ENCODE results near the gene NEURL1.
A peak's percentile ranks its signal among the peaks of the same experiment; 100 is the strongest.
"Not testable (repeated sequence)": the region's sequence is repeated elsewhere in the genome, so short reads cannot be mapped to it uniquely, and the experiment has no call there.

The NEURL1 gene

DNA sequence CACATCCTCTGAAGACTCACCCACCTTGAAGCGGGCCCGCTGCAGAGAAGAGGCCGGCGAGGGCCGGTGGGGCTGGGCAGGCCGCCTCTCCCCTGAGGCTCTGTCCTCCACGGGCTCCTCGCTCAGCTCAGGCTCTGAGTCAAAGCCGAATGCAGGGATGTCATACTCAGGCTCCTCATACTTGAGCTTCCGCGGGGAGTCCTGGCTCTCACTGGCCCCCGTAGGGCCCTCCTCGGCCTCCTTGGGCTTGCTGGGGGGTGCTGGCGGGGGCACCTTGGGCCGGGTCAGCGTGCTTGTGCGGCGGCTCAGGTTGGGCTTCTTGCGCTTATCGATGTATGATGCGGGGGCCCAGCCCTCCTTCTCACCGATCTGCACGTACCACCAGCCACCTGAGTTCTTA lies 109.9 kb downstream of the NEURL1 start:
- no peak for DNase-seq
- no peak overlapping the region for H3K27ac ChIP-seq
- H3K36me3 ChIP-seq (replicated peaks) = peaks cover 17% of the 10 kb centered on the region
- no peak overlapping the region for H3K4me3 ChIP-seq (ENCODE audit: low read depth, low read length)
- TF ChIP-seq CTCF (IDR thresholded peaks at IDR 0.05; ENCODE audit: low read depth, low read length, missing control alignments) = no peak
- in situ Hi-C loops (cut with HindIII; ENCODE audit: low pct_ligation_motif_present, low sequenced_read_pairs) = no loop called here
- no peaks in the 10 kb centered on the region for H3K27me3 ChIP-seq (replicated peaks)

DNA sequence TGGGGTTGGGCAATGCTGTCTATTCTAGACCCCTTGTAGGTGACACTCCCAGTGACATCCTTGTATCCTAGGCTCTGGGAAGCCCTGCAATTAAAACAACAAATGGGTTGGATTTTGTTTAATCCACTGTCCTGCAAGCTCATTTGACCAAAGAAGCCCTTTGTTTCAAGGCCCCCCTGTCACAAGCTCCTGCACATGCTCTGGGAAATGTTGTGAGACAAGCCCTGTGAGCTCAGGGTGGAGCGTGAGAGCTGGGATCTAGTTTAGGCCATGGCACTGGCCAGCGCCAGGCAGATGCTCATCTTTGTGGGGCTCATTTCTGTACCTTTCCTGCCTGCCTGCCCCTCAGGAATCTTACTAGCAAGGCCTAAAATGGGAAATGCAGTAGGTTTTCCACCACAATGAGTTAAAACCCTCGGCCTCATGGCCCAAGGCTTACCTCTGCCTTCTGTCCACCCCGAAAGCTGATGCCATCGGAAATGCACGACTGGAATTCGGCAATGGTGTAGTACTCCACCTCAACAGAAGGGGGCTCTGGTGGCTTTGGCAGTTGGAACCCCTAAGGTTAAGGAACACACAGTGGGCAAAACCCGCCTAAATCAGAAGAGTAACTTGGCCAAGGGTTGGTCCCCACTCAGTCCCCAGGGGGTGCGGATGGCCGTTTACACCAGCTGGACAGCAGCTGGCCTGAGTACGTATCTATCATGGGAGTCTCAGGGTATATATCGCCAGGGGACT lies 112.0 kb downstream of the NEURL1 start:
- Histone ChIP-seq H3K27ac (no peak overlapping the region), H3K27me3 (replicated peaks) (no peaks in the 10 kb centered on the region), H3K36me3 (replicated peaks) (peaks cover 17% of the 10 kb centered on the region), H3K4me3 (ENCODE audit: low read depth, low read length) (no peak overlapping the region)
- peak; percentile 89 for TF ChIP-seq CTCF (IDR thresholded peaks at IDR 0.05; ENCODE audit: low read depth, low read length, missing control alignments)
- peak; percentile 60 for DNase-seq
- in situ Hi-C loops (cut with HindIII; ENCODE audit: low pct_ligation_motif_present, low sequenced_read_pairs) = no loop called here

- in situ Hi-C loops (cut with HindIII; ENCODE audit: low pct_ligation_motif_present, low sequenced_read_pairs); H3K27me3 ChIP-seq (replicated peaks); H3K27ac ChIP-seq; H3K4me3 ChIP-seq (ENCODE audit: low read depth, low read length); DNase-seq: not testable (repeated sequence)
- peaks cover 19% of the 10 kb centered on the region for H3K36me3 ChIP-seq (replicated peaks)
These were observed 112.6 kb downstream of the NEURL1 start for GRCh38 chr10:103606097-103606438.

DNA sequence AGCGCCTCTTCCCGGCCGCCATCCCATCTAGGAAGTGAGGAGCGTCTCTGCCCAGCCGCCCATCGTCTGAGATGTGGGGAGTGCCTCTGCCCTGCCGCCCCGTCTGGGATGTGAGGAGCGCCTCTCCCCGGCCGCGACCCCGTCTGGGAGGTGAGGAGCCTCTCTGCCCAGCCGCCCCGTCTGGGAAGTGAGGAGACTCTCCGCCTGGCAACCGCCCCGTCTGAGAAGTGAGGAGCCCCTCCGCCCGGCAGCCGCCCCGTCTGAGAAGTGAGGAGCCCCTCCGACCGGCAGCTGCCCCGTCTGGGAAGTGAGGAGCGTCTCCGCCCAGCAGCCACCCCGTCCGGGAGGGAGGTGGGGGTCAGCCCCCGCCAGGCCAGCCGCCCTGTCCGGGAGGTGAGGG lies 113.5 kb downstream of the NEURL1 start:
- H3K4me3 ChIP-seq (ENCODE audit: low read depth, low read length); in situ Hi-C loops (cut with HindIII; ENCODE audit: low pct_ligation_motif_present, low sequenced_read_pairs); H3K27ac ChIP-seq; DNase-seq; H3K27me3 ChIP-seq (replicated peaks): not testable (repeated sequence)
- peaks cover 21% of the 10 kb centered on the region for H3K36me3 ChIP-seq (replicated peaks)

GRCh38 chr10:103608056-103608455 lies 114.6 kb downstream of the NEURL1 start:
- DNase-seq; H3K27me3 ChIP-seq (replicated peaks); in situ Hi-C loops (cut with HindIII; ENCODE audit: low pct_ligation_motif_present, low sequenced_read_pairs); H3K27ac ChIP-seq; H3K4me3 ChIP-seq (ENCODE audit: low read depth, low read length): not testable (repeated sequence)
- peaks cover 16% of the 10 kb centered on the region for H3K36me3 ChIP-seq (replicated peaks)

GRCh38 chr10:103609231-103610082 lies 116.0 kb downstream of the NEURL1 start:
- Histone ChIP-seq H3K27ac (no peak overlapping the region), H3K27me3 (replicated peaks) (no peaks in the 10 kb centered on the region), H3K36me3 (replicated peaks) (peaks cover 15% of the 10 kb centered on the region), H3K4me3 (ENCODE audit: low read depth, low read length) (no peak overlapping the region)
- TF ChIP-seq CTCF (IDR thresholded peaks at IDR 0.05; ENCODE audit: low read depth, low read length, missing control alignments) = no peak
- in situ Hi-C loops (cut with HindIII; ENCODE audit: low pct_ligation_motif_present, low sequenced_read_pairs) = no loop called here
- DNase-seq = no peak

- in situ Hi-C loops (cut with HindIII; ENCODE audit: low pct_ligation_motif_present, low sequenced_read_pairs) = no loop called here
These were observed 116.6 kb downstream of the NEURL1 start for GRCh38 chr10:103610083-103610472.

More at GRCh38 chr10:103610083-103610472, 116.6 kb downstream of the NEURL1 start:
- Histone ChIP-seq H3K4me3 (ENCODE audit: low read depth, low read length) (no peak overlapping the region), H3K27me3 (replicated peaks) (no peaks in the 10 kb centered on the region), H3K36me3 (replicated peaks) (peaks cover 15% of the 10 kb centered on the region), H3K27ac (no peak overlapping the region)
- no peak for DNase-seq
- TF ChIP-seq CTCF (IDR thresholded peaks at IDR 0.05; ENCODE audit: low read depth, low read length, missing control alignments) = no peak
